ENCODE results near the gene CCDC83. TPM values are rescaled to one million over a fixed set of nuclear protein-coding genes. Genes with fewer than 3 reads are reported as not detected.

CCDC83 gene
- total and polyA plus RNA-seq, 9 of the 15 experiments (the other 6 are each of a cell fraction or from before 2014, with no cell fraction given): not detected

GRCh38 chr11:85935751-85936150, 80.6 kb downstream of the CCDC83 start:
- no TSS peak for BruUV-seq (replicated peaks)
- 49% methylated on average over 10 of the region's 10 CpGs for WGBS (ENCODE audit: insufficient coverage, low coverage, missing lambda C conversion rate)
- no peaks in the 10 kb centered on the region for H3K36me3 ChIP-seq (ENCODE audit: control insufficient read depth, insufficient read depth, low read length)
- no peak overlapping the region for H3K27ac ChIP-seq (ENCODE audit: extremely low read depth, low read depth, low read length)
- H4K20me1 ChIP-seq (replicated peaks; ENCODE audit: control insufficient read depth, insufficient read depth, low read length): no peaks in the 10 kb centered on the region
- DNase-seq (ENCODE audit: extremely low read depth in 1 of 4, low spot score in 3 of 4) (no peak), ATAC-seq (no peak), FAIRE-seq (no peak)
- intact Hi-C loops (cut with micrococcal nuclease) (no loop called here), in situ Hi-C loops (cut with MboI) (loop anchor here (5.0 kb wide), 1 partner anchor 357 kb away; no protein-coding TSS in a partner anchor)
- H3K9me3 ChIP-seq (replicated peaks; ENCODE audit: control insufficient read depth, insufficient read depth, low read depth, low read length): no peaks in the 10 kb centered on the region; the same call in none of the 2 replicates
- H3K79me2 ChIP-seq (ENCODE audit: control insufficient read depth, insufficient read depth, low read length): no peaks in the 10 kb centered on the region
- H3K4me3 ChIP-seq: no peak overlapping the region
- TF ChIP-seq HINFP (tag; conservative IDR thresholded peaks at IDR 0.05; ENCODE audit: low read depth) (no peak), TFE3 (CRISPR knock-in tag; IDR thresholded peaks at IDR 0.05) (peak; percentile 44; the same call in 1 of the 2 replicates)
- H3K4me1 ChIP-seq (replicated peaks in 1 of 2; ENCODE audit: control insufficient read depth in 2 of 2, insufficient read depth in 2 of 2, low read length in 2 of 2): peaks cover 0 to 6% of the 10 kb centered on the region in 2 experiments; a peak in 1 of 5 replicates
- H2AFZ ChIP-seq (ENCODE audit: low read depth, low read length): no peak overlapping the region
- H3K9ac ChIP-seq (ENCODE audit: insufficient read depth in 1 of 2, low read depth in 2 of 2, low read length in 2 of 2): no peak overlapping the region; a peak in 1 of 4 replicates
- H3K4me2 ChIP-seq (ENCODE audit: insufficient read depth, low read length): no peak overlapping the region
- H3K9me1 ChIP-seq (ENCODE audit: control insufficient read depth, insufficient read depth, low read length): no peaks in the 10 kb centered on the region
- ChIA-PET CTCF (ENCODE audit: low intra/inter-chr PET ratio) (interaction anchor here (0.6 kb wide), 1 partner anchor 341 kb away, joined by 8 read pairs; no protein-coding TSS in a partner anchor), POLR2A (no interaction called here)
- peaks cover 0 to 2% of the 10 kb centered on the region in 2 experiments; a peak in 1 of 5 replicates for H3K27me3 ChIP-seq (ENCODE audit: control insufficient read depth in 2 of 2, insufficient read depth in 2 of 2, low read length in 2 of 2)

Data from K562 (cell line).